Measurements from ENCODE around the gene HSD11B2. TPM values are rescaled to one million over a fixed set of nuclear protein-coding genes. Genes with fewer than 3 reads are reported as not detected.
"Not testable (repeated sequence)": the region's sequence is repeated elsewhere in the genome, so short reads cannot be mapped to it uniquely, and the experiment has no call there.

Gene HSD11B2
- total and polyA plus RNA-seq, 4 donors, result 2.6 to 39.8 (median 6.7) TPM

DNA sequence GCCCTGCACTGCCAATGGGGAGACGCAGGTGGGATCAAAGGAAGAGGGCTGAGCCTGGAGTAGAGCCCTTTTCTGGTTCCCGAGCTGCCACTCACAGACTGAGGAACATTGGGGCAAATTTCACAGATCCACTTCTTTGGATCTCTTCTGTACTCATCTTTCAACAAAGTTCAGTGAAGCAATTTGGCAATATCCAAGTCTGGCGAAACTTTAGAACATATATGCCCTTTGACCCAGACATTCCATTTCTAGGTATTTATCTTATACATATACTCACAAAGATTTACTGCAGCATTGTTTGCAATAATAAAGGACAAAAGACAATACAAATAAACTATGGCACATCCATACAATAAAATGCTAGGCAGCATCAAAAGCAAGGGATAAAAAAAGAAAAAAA is 19.6 kb upstream of the HSD11B2 start:
- Histone ChIP-seq H3K27ac (ENCODE audit: low read depth in 1 of 2, low read length in 1 of 2) (no peak overlapping the region), H3K4me1 (ENCODE audit: control insufficient read depth in 5 of 5, insufficient read depth in 5 of 5, low read length in 5 of 5) (peaks cover 0 to 11% (median 2%) of the 10 kb centered on the region in 5 donors), H3K27me3 (ENCODE audit: control insufficient read depth in 3 of 3, insufficient read depth in 3 of 3, low read length in 2 of 3) (no peaks in the 10 kb centered on the region), H3K9ac (ENCODE audit: insufficient read depth in 1 of 2, low read length in 2 of 2) (no peak overlapping the region), H3K9me3 (ENCODE audit: control insufficient read depth in 4 of 4, insufficient read depth in 3 of 4, low read length in 3 of 4) (no peaks in the 10 kb centered on the region), H3K36me3 (ENCODE audit: control insufficient read depth in 4 of 4, insufficient read depth in 4 of 4, low read length in 4 of 4) (peaks cover 0 to 5% (median 0%) of the 10 kb centered on the region in 4 donors), H3K4me3 (no peak overlapping the region)
- WGBS, 2 donors, result 86 to 92% methylated on average over 3 of the region's 3 CpGs
- ATAC-seq (ENCODE audit: insufficient read depth, low FRiP score) (no peak), DNase-seq (no peak)
- no peak for TF ChIP-seq CTCF (IDR thresholded peaks at IDR 0.05; ENCODE audit: control extremely low read depth, extremely low read depth)

DNA sequence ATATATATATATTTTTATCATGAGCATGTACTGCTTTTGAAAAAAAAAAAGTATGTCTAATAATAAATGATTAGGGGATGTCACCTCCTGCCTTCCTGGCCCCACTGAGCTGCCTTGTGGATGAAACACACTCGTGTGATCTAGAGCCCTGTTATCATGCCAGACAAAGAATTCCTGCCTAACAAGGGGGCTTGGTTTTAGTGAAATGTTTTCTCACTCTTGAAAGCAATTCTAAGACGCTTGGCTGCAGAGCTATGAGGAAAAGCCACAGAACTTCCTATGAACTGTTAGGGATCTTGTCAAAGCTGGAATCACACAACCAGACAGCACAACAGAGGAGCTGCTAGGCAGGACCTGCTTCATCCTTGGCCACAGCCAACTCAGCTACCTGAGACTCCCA is 18.6 kb upstream of the HSD11B2 start:
- Histone ChIP-seq H3K36me3 (ENCODE audit: control insufficient read depth in 4 of 4, insufficient read depth in 4 of 4, low read length in 4 of 4) (peaks cover 0 to 5% (median 0%) of the 10 kb centered on the region in 4 donors), H3K9ac (ENCODE audit: insufficient read depth in 1 of 2, low read length in 2 of 2) (no peak overlapping the region), H3K4me1 (ENCODE audit: control insufficient read depth in 5 of 5, insufficient read depth in 5 of 5, low read length in 5 of 5) (peaks cover 0 to 10% (median 2%) of the 10 kb centered on the region in 5 donors), H3K27me3 (ENCODE audit: control insufficient read depth in 3 of 3, insufficient read depth in 3 of 3, low read length in 2 of 3) (no peaks in the 10 kb centered on the region), H3K9me3 (ENCODE audit: control insufficient read depth in 4 of 4, insufficient read depth in 3 of 4, low read length in 3 of 4) (no peaks in the 10 kb centered on the region), H3K4me3 (no peak overlapping the region), H3K27ac (ENCODE audit: low read depth in 1 of 2, low read length in 1 of 2) (no peak overlapping the region)
- TF ChIP-seq CTCF (IDR thresholded peaks at IDR 0.05; ENCODE audit: control extremely low read depth, extremely low read depth), result no peak
- 29 to 55% methylated on average over 2 of the region's 2 CpGs for WGBS, 2 donors
- DNase-seq, result no peak
- ATAC-seq (ENCODE audit: insufficient read depth, low FRiP score), result no peak

- no peaks in the 10 kb centered on the region for H3K27me3 ChIP-seq (ENCODE audit: control insufficient read depth in 3 of 3, insufficient read depth in 3 of 3, low read length in 2 of 3)
- H3K27ac ChIP-seq (ENCODE audit: low read depth in 1 of 2, low read length in 1 of 2), result peak overlapping the region; percentile 20 to 36
- H3K4me3 ChIP-seq, result no peak overlapping the region
- DNase-seq, result no peak
- ATAC-seq (ENCODE audit: insufficient read depth, low FRiP score), result no peak
- H3K9ac ChIP-seq (ENCODE audit: insufficient read depth in 1 of 2, low read length in 2 of 2), result no peak overlapping the region
- no peak for TF ChIP-seq CTCF (IDR thresholded peaks at IDR 0.05; ENCODE audit: control extremely low read depth, extremely low read depth)
- peaks cover 0 to 10% (median 2%) of the 10 kb centered on the region in 5 donors for H3K4me1 ChIP-seq (ENCODE audit: control insufficient read depth in 5 of 5, insufficient read depth in 5 of 5, low read length in 5 of 5)
- H3K9me3 ChIP-seq (ENCODE audit: control insufficient read depth in 4 of 4, insufficient read depth in 3 of 4, low read length in 3 of 4), result no peaks in the 10 kb centered on the region
- peaks cover 0 to 3% (median 0%) of the 10 kb centered on the region in 4 donors for H3K36me3 ChIP-seq (ENCODE audit: control insufficient read depth in 4 of 4, insufficient read depth in 4 of 4, low read length in 4 of 4)
- 57 to 72% methylated on average over 6 of the region's 6 CpGs for WGBS, 2 donors
These were observed 16.7 kb upstream of the HSD11B2 start for GRCh38 chr16:67413978-67414911.

GRCh38 chr16:67415421-67415820 is 15.5 kb upstream of the HSD11B2 start:
- not testable (repeated sequence) for H3K9me3 ChIP-seq (ENCODE audit: control insufficient read depth in 4 of 4, insufficient read depth in 3 of 4, low read length in 3 of 4); DNase-seq; H3K36me3 ChIP-seq (ENCODE audit: control insufficient read depth in 4 of 4, insufficient read depth in 4 of 4, low read length in 4 of 4); H3K27me3 ChIP-seq (ENCODE audit: control insufficient read depth in 3 of 3, insufficient read depth in 3 of 3, low read length in 2 of 3); ATAC-seq (ENCODE audit: insufficient read depth, low FRiP score)
- Histone ChIP-seq H3K27ac (ENCODE audit: low read depth in 1 of 2, low read length in 1 of 2) (peak overlapping the region; percentile 82 to 93), H3K4me3 (peak overlapping the region; percentile 59), H3K4me1 (ENCODE audit: control insufficient read depth in 5 of 5, insufficient read depth in 5 of 5, low read length in 5 of 5) (peaks cover 0 to 10% (median 2%) of the 10 kb centered on the region in 5 donors), H3K9ac (ENCODE audit: insufficient read depth in 1 of 2, low read length in 2 of 2) (peak overlapping the region; percentile 56 to 89)
- 94 to 96% methylated on average over 19 of the region's 19 CpGs for WGBS, 2 donors
